AG09309 (cell line): ENCODE data around the gene CATSPERE.
"Not testable (repeated sequence)": the region's sequence is repeated elsewhere in the genome, so short reads cannot be mapped to it uniquely, and the experiment has no call there.

ENCODE experiments used
- DNase-seq: peaks from one replicate; pipeline ENCODE4 v3.0.0-alpha.2; 2010; ENCODE audit warnings: low read depth
- H3K4me3 ChIP-seq: 2 replicates; pipeline ENCODE4 v1.5.1; 2011; ENCODE audit warnings: mild to moderate bottlenecking, low read depth, low read length, moderate library complexity; ENCODE audit not compliant: control insufficient read depth
- TF ChIP-seq, protein P1 (sequence below): IDR thresholded peaks from 2 replicates; pipeline ENCODE4 v1.5.1; 2011; ENCODE audit warnings: mild to moderate bottlenecking, low read depth, low read length, inconsistent platforms; ENCODE audit not compliant: insufficient read depth, control insufficient read depth; ENCODE audit errors: missing control alignments

CATSPERE gene

DNA sequence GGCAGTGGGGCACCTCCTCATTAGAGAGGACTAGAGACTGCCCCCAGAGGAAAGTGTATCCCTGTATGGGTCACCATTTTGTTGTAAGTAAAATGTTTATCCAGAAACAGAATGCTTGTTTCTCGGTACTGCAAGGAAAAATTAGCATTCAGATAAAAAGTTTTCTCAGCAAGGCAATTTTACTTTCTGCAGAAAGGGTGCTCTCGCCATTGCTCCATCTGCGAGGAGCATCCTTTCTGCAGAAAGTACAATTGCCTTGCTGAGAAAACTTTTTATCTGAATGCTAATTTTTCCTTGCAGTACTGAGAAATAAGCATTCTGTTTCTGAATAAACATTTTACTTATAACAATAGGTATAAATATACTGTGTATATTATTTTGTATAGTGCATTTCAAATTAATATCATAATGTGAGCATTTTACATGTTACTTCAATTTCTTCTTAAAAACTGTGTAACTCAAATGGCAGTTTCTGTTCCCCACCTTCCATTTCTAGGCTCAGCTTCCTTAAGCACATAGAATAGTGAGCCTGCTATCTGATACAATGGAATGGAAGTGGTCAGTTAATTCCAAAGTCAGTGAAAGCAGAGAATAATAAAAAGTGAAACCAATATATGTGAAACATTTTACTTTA, 115.3 kb downstream of the CATSPERE start:
- TF ChIP-seq, protein P1, sequence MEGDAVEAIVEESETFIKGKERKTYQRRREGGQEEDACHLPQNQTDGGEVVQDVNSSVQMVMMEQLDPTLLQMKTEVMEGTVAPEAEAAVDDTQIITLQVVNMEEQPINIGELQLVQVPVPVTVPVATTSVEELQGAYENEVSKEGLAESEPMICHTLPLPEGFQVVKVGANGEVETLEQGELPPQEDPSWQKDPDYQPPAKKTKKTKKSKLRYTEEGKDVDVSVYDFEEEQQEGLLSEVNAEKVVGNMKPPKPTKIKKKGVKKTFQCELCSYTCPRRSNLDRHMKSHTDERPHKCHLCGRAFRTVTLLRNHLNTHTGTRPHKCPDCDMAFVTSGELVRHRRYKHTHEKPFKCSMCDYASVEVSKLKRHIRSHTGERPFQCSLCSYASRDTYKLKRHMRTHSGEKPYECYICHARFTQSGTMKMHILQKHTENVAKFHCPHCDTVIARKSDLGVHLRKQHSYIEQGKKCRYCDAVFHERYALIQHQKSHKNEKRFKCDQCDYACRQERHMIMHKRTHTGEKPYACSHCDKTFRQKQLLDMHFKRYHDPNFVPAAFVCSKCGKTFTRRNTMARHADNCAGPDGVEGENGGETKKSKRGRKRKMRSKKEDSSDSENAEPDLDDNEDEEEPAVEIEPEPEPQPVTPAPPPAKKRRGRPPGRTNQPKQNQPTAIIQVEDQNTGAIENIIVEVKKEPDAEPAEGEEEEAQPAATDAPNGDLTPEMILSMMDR, result no peak
- H3K4me3 ChIP-seq, result no peak overlapping the region
- no peak for DNase-seq

DNA sequence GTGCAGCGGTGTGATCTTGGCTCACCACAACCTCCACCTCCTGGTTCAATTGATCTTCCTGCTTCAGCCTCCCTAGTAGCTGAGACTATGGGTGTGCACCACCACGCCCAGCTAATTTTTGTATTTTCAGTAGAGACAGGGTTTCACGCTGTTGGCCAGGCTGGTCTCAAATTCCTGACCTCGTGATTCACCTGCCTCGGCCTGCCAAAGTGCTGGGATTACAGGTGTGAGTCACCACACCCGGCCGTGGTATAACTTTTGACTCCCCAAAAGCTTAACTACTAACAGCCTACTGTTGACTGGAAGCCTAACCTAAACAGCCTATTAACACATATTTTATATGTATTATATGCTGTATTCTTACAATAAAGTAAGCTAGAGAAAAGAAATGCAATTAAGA, 117.1 kb downstream of the CATSPERE start:
- H3K4me3 ChIP-seq, DNase-seq: not testable (repeated sequence)

DNA sequence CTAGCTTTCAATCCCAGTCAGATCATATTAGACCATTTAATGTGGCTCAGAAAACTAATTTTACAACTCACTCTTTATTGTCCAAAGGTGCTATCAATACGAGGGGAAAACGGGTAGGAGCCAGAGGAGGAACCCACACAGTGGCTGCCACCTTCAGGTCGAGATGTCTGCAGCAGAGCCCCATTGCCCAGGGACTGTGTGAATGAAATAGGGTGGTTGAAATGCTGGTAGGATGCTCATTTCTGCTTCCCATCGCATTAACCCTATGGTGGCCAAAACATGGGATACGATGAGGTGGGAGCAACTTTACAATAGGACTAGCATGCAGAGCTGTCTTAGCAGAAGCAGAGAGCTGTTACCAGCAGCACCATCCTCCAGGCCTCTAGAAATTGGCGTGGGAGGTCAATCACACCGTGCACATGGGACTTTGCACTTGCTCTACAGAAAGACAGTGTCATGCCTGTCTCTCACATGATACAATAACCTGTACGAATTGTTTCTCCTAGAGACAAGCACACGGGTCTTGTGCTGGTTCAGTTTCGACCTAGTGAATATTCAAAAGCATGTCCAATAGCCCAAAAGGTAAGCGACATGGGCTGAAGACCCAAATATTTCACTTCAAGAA, 122.4 kb downstream of the CATSPERE start:
- no peak for DNase-seq
- no peak overlapping the region for H3K4me3 ChIP-seq
- TF ChIP-seq, protein P1, result no peak

- no peak for DNase-seq
- no peak overlapping the region for H3K4me3 ChIP-seq
- TF ChIP-seq, protein P1, result no peak
Measured at GRCh38 chr1:244585867-244586266, 124.8 kb downstream of the CATSPERE start.

DNA sequence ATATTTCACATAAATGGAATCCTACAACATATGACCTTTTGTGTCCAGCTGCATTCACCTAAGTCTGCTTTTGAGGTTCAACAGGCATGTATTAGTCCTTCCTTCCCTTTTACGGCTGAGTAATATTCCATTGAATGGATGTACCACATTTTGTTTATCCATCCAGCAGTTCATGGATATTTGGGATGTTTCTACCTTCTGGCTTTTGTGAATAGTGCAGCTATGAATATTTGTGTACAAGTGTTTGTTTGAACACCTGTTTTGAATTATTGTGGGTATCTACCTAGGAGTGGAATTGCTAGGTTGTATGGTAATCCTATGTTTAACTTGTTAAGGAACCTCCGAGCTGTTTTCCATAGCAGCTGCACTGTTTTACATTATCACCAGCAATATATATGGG, 129.6 kb downstream of the CATSPERE start:
- TF ChIP-seq, protein P1, result no peak
- H3K4me3 ChIP-seq, result no peak overlapping the region
- no peak for DNase-seq

DNA sequence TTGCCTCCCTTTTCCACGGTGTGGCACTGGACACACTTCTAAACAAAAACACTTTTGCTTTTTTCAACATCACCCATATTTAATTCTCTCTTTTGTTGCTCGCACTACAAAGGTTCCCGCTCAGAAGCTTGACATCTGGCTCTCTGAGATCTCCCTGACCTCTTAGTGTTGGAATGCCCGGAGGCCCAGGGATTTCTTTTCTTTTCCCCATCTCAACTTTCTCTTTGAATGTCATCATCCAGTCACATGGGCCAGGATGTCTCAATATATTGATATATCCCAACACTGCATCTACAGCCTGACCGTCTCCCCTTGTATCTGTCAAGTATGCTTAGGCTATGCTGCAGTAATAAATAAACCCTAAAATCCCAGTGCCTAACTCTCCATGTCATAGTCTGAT, 137.5 kb downstream of the CATSPERE start:
- DNase-seq, result no peak
- H3K4me3 ChIP-seq, result no peak overlapping the region
- TF ChIP-seq, protein P1, result no peak

- peak; percentile 82 for DNase-seq
- TF ChIP-seq, protein P1, result no peak
- H3K4me3 ChIP-seq, result peak overlapping the region; percentile 20; the same call in 1 of the 2 replicates
Measured at GRCh38 chr1:244599937-244600350, 138.9 kb downstream of the CATSPERE start.
